GM21447 (cell line): ENCODE data around the gene SLC15A5.

Experiments used
- ATAC-seq: cut with Tn5 transposase; IDR thresholded peaks from one replicate; pipeline ENCODE4 v1.9.1; 2021; ENCODE audit not compliant: unreplicated experiment

Gene SLC15A5

GRCh38 chr12:16261944-16262475, 15.5 kb downstream of the SLC15A5 start:
- ATAC-seq: no peak

DNA sequence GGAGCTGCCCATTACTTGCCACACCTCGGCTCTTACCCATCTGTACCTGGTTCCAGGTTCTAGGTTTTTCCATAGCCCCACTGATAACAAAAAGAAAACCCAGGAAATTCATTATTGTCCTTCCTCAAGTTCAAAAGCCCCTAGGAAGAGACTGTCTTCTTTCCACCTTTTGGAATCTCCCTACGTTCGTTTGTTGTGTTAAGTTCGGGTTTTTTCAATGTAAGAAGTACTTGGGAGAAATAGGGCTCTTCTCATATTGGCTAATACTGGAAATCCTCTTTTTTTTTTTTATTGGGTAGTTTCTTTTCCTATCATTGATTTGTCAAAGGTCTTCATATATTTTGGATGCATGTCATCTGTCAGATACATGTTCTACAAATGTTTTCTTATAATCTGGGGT, 17.3 kb downstream of the SLC15A5 start:
- ATAC-seq: no peak

GRCh38 chr12:16258963-16259362, 18.5 kb downstream of the SLC15A5 start:
- no peak for ATAC-seq

DNA sequence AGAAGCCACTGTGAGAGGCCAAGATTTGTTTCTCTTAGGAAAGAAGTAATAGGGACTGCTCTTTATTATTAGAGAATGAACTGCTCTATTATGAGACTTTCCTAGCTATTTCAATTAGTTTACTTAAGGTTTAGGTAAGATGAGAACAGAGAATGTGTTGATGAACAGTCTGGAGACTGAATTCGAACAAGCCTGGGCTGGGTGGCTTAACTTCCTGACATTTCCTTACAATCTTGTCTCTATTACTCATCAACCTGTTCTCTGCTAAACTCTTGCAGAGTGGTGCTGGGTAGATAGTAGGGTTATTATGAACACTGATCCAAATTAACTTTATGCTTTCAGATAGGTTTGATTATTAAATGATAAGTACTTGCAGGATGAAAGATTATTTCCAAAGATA, 31.2 kb downstream of the SLC15A5 start:
- no peak for ATAC-seq

GRCh38 chr12:16245209-16245608, 32.3 kb downstream of the SLC15A5 start:
- ATAC-seq: no peak

DNA sequence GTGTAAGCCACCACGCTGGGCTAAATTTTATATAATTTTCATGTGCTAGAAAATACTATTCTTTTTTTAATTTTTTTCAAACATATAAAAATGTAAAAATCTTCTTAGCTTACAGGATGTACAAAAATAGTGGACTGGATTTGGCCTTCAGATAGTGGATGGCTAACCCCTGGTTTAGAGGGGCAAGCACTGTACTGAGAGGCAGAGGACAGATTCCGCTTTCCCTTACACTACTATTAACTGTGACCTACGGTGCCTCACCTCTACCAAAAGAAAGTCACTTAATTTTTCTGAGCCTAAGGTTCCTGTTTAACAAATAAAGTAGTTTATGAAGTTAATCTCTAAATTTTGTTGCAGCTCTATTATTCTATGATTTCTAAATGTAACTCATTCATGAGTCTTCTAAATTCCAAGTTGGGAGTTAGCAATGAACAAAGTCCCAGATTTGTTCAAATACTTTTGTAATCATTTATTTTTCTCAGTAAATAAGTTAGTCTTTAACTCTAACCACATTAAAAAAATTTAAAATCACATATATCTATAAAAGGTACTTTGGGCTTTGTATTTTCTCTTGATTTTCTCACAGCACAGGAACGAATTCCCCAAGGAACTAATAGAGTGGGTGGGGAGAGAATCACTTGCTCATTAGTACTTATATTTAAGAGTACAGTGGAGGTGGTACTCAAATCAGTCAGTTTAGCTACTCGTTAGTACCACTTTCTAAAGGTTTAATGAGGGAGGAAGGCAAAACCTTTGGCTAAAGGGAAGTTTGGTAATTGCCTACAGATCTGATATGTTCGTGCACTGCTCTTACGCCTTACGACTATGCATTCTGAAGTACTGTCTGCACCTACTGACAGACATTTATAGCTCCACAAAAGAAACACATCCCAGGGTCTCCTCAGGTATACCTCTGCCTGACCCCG, 33.7 kb downstream of the SLC15A5 start:
- ATAC-seq: no peak

DNA sequence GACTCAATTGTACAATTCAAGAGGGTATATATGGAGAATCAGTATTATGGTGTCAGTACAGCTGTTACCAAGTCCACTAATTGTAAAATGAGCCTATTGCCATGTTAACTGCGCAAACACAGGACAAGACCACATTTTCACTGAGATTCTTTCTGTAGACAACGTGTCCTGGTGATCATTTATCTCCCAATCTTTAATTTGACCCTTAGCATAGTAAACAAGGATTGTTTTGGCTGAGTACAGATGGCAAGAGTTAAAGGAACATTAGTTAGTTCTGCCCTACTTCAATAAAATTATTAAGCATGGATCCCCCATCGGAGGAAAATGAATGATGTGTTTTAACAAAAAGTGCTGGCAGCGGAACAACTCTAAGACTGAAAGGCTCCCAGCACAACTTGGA, 36.1 kb downstream of the SLC15A5 start:
- ATAC-seq: no peak

DNA sequence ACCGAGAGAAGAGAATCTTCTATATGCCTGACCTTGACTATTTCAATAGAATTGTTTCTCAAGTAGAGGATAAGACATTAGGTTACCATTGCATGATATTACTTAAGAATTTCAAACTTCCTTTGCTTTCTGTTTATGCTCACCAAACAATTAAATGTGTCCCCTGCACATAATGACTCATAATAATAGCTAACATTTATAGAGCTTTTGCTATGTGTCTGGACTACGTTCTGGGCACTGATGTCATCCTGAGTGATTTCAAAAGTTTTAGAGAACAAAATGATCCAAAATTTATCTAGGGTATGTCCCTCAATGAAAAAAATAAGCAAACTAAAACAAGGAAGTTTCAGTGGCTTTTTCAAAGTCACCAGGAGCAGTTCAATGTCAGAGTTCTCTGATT, 38.8 kb downstream of the SLC15A5 start:
- ATAC-seq: no peak

DNA sequence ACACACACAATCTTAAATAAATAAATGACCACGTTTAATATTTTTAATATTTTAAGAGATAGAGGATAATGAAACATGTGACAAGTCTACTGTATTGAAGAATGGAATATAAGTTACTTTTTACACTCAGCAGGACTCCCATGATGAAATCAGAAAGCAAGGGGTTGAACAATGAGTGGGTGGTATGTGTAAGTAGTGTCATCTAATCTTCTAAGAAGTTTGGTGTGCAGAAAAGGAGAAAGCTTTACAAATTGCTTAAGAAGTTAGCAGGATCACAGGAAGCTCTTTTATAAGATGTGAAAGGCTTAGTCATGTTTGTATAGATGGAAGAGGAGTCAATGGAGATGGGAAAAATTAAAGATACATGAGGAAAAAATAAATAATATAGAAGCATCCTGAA, 47.8 kb downstream of the SLC15A5 start:
- no peak for ATAC-seq

- ATAC-seq: no peak
Observed at GRCh38 chr12:16228067-16228466, 49.4 kb downstream of the SLC15A5 start.

DNA sequence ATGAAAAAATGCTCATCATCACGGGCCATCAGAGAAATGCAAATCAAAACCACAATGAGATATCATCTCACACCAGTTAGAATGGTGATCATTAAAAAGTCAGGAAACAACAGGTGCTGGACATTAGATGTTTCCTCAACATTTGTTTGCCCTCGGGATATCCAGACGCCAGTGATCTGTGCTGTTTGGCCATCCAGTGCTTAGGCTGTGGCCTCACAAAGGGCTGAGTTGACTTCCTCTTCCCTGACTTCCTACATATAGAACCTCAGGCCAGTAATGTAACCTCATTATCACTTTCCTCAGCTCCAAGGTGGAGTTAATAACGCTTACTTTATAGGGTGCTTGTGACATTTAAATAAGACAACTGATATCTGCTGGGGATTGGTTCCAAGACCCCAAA, 51.8 kb downstream of the SLC15A5 start:
- ATAC-seq: no peak

DNA sequence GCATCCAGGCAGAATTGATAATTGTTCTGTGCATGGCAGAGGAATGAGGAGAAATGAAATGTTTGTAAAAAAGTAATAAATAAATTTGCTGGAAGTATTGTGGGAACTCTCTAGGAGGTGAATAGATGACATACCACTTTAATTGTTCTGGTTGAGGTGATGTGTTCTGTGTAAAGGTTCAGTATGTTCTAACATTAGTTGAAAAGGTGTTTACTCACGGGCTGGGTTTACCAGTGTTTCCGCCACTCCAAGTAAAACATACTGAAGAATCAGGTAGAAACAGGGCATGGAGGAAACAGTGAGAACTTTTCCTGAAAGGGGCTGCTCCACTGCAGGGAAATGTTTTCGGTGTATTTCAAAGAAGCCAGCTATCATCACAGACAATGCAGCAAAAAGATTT, 53.3 kb downstream of the SLC15A5 start:
- ATAC-seq: no peak

GRCh38 chr12:16221776-16222175, 55.7 kb downstream of the SLC15A5 start:
- ATAC-seq: no peak

DNA sequence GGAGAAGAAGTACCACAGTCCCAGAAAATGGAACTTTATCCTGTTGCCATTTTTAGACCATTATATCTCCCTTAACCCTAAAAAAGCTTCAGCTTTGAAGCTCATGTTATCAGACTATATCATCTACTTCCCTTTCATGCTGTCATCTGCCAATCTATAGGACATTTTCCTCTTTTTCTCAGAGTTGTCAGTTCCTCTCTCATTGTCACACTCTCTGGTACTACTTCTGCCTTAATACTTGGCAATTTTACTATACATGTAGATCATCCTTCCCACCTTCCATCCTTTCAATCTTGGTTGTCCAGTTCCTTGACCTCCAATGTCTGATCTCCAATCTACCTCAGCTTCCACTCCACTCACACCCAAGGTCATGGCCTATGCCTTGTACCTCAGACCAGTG, 57.4 kb downstream of the SLC15A5 start:
- no peak for ATAC-seq

- ATAC-seq: no peak
Observed at GRCh38 chr12:16218934-16219751, 58.3 kb downstream of the SLC15A5 start.

DNA sequence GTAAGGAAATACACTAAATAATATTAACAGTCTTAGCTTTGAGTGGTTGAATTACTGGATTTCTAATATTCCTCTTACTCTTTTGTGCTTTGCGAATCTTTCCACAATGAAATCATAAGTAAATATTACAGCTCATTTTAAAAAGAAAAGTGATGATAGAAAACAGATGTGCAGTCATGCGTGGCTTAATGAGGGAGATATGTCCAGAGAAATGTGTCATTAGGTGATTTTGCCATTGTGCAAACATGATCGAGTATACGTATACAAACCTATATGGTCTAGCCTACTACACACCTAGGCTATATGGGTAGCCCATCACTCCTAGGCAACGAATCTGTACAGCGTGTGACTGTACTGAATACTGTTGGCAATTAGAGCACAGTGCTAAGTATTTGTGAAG, 59.3 kb downstream of the SLC15A5 start:
- ATAC-seq: no peak

DNA sequence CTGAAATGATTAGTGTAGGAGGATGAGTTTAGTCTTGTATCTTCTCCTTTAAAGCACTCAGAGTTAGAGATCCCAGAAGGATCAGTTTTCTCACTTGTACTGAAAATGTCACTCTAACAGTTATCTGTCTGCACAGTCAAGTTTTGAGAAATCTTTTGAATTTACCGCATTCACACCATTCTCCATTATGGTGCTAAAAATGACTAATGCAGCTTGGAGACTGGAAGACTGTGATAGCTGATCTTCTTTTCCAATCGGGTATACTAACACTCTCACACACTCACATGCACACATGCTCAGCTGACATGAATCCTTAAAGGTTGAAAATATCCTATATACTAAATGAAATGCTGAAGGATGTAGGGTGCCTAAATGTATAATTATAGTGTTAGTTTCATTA, 65.8 kb downstream of the SLC15A5 start:
- no peak for ATAC-seq

GRCh38 chr12:16198884-16199283, 78.6 kb downstream of the SLC15A5 start:
- ATAC-seq: peak; percentile 80

DNA sequence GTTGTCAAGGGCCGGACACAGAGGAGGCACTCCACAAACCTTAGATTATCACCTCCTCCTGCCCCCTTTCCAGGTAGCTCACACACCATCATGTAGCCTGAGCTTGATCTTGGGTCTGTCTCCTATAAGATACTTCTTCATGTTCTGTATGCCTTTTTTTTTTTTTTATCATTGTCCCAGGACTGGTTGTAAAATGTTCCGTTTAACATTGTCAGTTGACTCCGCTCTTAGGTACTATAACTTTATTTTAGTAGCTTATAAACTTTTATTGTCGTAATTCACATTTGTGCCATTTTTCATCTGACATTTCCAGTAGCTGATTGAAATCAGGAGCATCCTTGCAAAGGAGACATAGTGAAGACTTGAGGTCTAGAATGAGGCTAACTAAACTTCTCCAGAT, 79.9 kb downstream of the SLC15A5 start:
- ATAC-seq: no peak

DNA sequence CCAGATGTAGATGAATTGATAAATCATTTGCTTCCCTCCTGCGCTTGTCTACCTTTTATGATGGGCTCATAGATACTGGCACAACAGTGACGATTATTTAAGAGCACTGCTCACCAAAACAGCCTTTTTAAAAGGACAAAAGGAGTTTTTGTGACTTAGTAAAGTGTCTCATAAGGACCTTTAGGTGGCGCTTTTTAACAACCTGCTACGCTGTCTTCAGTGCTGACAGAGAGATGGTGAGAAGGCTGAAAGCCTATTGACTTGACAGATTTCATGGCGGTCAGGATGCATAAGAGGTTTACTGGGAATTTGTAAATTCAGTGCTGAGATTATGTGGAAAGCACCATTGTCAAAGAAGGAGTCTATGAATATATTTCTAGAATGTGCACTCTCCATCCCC, 87.6 kb downstream of the SLC15A5 start:
- no peak for ATAC-seq

- no peak for ATAC-seq
Observed at GRCh38 chr12:16187660-16188059, 89.8 kb downstream of the SLC15A5 start.

DNA sequence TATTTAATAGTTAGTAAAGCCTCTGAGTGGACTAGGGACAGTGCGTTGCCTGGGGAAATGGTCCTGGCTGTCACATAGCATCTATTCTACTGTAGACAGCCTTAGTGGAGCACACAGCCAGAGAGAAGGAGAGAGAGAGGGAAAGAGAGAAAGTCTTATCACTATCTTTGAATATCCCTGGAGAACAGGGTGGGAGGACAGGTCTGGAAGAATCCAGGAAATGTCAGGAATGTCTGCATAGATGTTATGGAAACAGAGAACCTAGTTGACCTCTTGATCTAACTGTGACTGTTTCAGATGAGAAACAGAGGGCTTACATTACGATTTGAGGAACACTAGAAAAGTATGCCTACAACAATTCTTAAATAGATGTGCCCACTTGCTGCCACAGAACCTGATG, 92.8 kb downstream of the SLC15A5 start:
- no peak for ATAC-seq
